H9 (cell line): ENCODE measurements around the gene DSEL. TPM values are rescaled to one million over a fixed set of nuclear protein-coding genes. Genes with fewer than 3 reads are reported as not detected.

Experiments used
- DNase-seq: peaks from one replicate; pipeline ENCODE4 v3.0.0-alpha.2; 2017
- H2AFZ ChIP-seq: one replicate; pipeline ENCODE4 v1.6.1; 2013; ENCODE audit warnings: mild to moderate bottlenecking, low read length, control low read depth, moderate library complexity
- H2AK5ac ChIP-seq: 2 replicates; pipeline ENCODE4 v1.6.1; 2013; ENCODE audit warnings: low read length, control low read depth, mixed read lengths; ENCODE audit not compliant: insufficient read length
- H2BK120ac ChIP-seq: one replicate; pipeline ENCODE4 v1.6.1; 2013; ENCODE audit warnings: low read depth, mild to moderate bottlenecking, low read length, control low read depth, inconsistent platforms; ENCODE audit not compliant: poor library complexity, severe bottlenecking
- H2BK12ac ChIP-seq: 2 replicates; pipeline ENCODE4 v1.6.1; 2013; ENCODE audit warnings: low read length, control low read depth, mixed read lengths, low read depth; ENCODE audit not compliant: insufficient read length
- H2BK15ac ChIP-seq: 2 replicates; pipeline ENCODE4 v1.6.1; 2013; ENCODE audit warnings: low read depth, low read length, control low read depth
- H2BK20ac ChIP-seq: one replicate; pipeline ENCODE4 v1.6.1; 2013; ENCODE audit warnings: low read depth, mild to moderate bottlenecking, low read length, control low read depth, inconsistent platforms; ENCODE audit not compliant: poor library complexity, severe bottlenecking
- H2BK5ac ChIP-seq: 2 replicates; pipeline ENCODE4 v1.6.1; 2013; ENCODE audit warnings: low read length, control low read depth, mixed read lengths; ENCODE audit not compliant: insufficient read length
- H3K14ac ChIP-seq: 2 replicates; pipeline ENCODE4 v1.6.1; 2013; ENCODE audit warnings: low read length, control low read depth; ENCODE audit not compliant: insufficient read depth
- H3K18ac ChIP-seq: 2 replicates; pipeline ENCODE4 v1.6.1; 2013; ENCODE audit warnings: low read depth, mild to moderate bottlenecking, mixed read lengths, low read length, control low read depth; ENCODE audit not compliant: insufficient read length
- H3K23ac ChIP-seq: 2 replicates; pipeline ENCODE4 v1.6.1; 2013; ENCODE audit warnings: low read length, control low read depth, mixed read lengths, low read depth; ENCODE audit not compliant: insufficient read length
- H3K23me2 ChIP-seq: 2 replicates; pipeline ENCODE4 v1.6.1; 2013; ENCODE audit warnings: low read depth, mild to moderate bottlenecking, mixed read lengths, low read length, control low read depth; ENCODE audit not compliant: insufficient read length, poor library complexity, severe bottlenecking
- H3K27ac ChIP-seq: 2 replicates; pipeline ENCODE4 v1.5.1; 2013; ENCODE audit warnings: low read length, control low read depth, mixed read lengths, low read depth; ENCODE audit not compliant: insufficient read length
- H3K27me3 ChIP-seq: 2 replicates; pipeline ENCODE4 v1.6.1; 2013; ENCODE audit warnings: low read length, control low read depth, inconsistent platforms; ENCODE audit not compliant: insufficient read depth
- H3K4ac ChIP-seq: 2 replicates; pipeline ENCODE4 v1.6.1; 2013; ENCODE audit warnings: low read depth, mild to moderate bottlenecking, control low read depth, inconsistent platforms, low read length, moderate library complexity
- H3K4me1 ChIP-seq: 2 replicates; pipeline ENCODE4 v1.6.1; 2013; ENCODE audit warnings: low read length, control low read depth, inconsistent platforms; ENCODE audit not compliant: insufficient read depth
- H3K4me2 ChIP-seq: 2 replicates; pipeline ENCODE4 v1.6.1; 2013; ENCODE audit warnings: low read length, control low read depth, mixed read lengths; ENCODE audit not compliant: insufficient read length, insufficient read depth
- H3K56ac ChIP-seq: 2 replicates; pipeline ENCODE4 v1.6.1; 2013; ENCODE audit warnings: low read depth, mild to moderate bottlenecking, mixed read lengths, low read length, control low read depth; ENCODE audit not compliant: insufficient read length
- H3K79me1 ChIP-seq: 2 replicates; pipeline ENCODE4 v1.6.1; 2013; ENCODE audit warnings: low read depth, mild to moderate bottlenecking, moderate library complexity, low read length, control low read depth, inconsistent platforms; ENCODE audit not compliant: insufficient read depth, poor library complexity, severe bottlenecking
- H3K79me2 ChIP-seq: 2 replicates; pipeline ENCODE4 v1.6.1; 2013; ENCODE audit warnings: low read length, control low read depth, inconsistent platforms; ENCODE audit not compliant: insufficient read depth
- H3K9ac ChIP-seq: 2 replicates; pipeline ENCODE4 v1.6.1; 2013; ENCODE audit warnings: low read length, control low read depth, mixed read lengths; ENCODE audit not compliant: insufficient read length; ENCODE audit errors: extremely low read depth
- H3K9me3 ChIP-seq: one replicate; pipeline ENCODE4 v1.6.1; 2013; ENCODE audit warnings: low read depth, low read length, inconsistent platforms; ENCODE audit not compliant: control insufficient read depth
- H3T11ph ChIP-seq: one replicate; pipeline ENCODE4 v1.6.1; 2013; ENCODE audit warnings: mild to moderate bottlenecking, low read length, control low read depth, inconsistent platforms
- H4K20me1 ChIP-seq: one replicate; pipeline ENCODE4 v1.6.1; 2013; ENCODE audit not compliant: control insufficient read depth, insufficient read length, insufficient read depth
- H4K5ac ChIP-seq: 2 replicates; pipeline ENCODE4 v1.6.1; 2013; ENCODE audit warnings: low read depth, mild to moderate bottlenecking, mixed read lengths, low read length, control low read depth; ENCODE audit not compliant: insufficient read length
- H4K8ac ChIP-seq: replicated peaks from 2 replicates; pipeline ENCODE4 v1.6.1; 2013; ENCODE audit warnings: low read length, control low read depth, mixed read lengths, low read depth; ENCODE audit not compliant: insufficient read length
- H4K91ac ChIP-seq: 2 replicates; pipeline ENCODE4 v1.6.1; 2013; ENCODE audit warnings: low read depth, mild to moderate bottlenecking, moderate library complexity, mixed read lengths, low read length, control low read depth; ENCODE audit not compliant: insufficient read length
- H3K27ac Mint-ChIP-seq, 3 experiments: 2 replicates in 2 of 3; 3 replicates in 1 of 3; pipeline ENCODE4 v1.8.0; 2020 to 2021; ENCODE audit warnings: mixed read lengths in 3 of 3, mild to moderate bottlenecking in 1 of 3, moderate library complexity in 1 of 3
- H3K27me3 Mint-ChIP-seq: 2 replicates; pipeline ENCODE4 v1.8.0; 2021; ENCODE audit warnings: low read depth, mild to moderate bottlenecking, moderate library complexity, mixed read lengths
- H3K36me3 Mint-ChIP-seq, 3 experiments: 2 replicates in 2 of 3; 3 replicates in 1 of 3; pipeline ENCODE4 v1.8.0; 2020 to 2021; ENCODE audit warnings: low read depth in 3 of 3, mixed read lengths in 3 of 3; ENCODE audit not compliant: insufficient read depth in 1 of 3
- H3K4me1 Mint-ChIP-seq, 2 experiments: 2 replicates each; pipeline ENCODE4 v1.8.0; 2020; ENCODE audit warnings: mixed read lengths in 2 of 2
- H3K4me3 Mint-ChIP-seq, 2 experiments: 2 replicates in 1 of 2; 3 replicates in 1 of 2; pipeline ENCODE4 v1.8.0; 2020 to 2021; ENCODE audit warnings: mild to moderate bottlenecking in 2 of 2, mixed read lengths in 2 of 2, moderate library complexity in 1 of 2
- H3K9me3 Mint-ChIP-seq, 2 experiments: 2 replicates in 1 of 2; 3 replicates in 1 of 2; pipeline ENCODE4 v1.8.0; 2020; ENCODE audit warnings: mild to moderate bottlenecking in 2 of 2, mixed read lengths in 2 of 2, moderate library complexity in 1 of 2
- CTCF ChIP-seq: fragments of 200-600 bp; sonication (generic); conservative IDR thresholded peaks from 3 replicates; pipeline ENCODE4 v1.8.0; 2021; ENCODE audit warnings: antibody characterized with exemption, mild to moderate bottlenecking
- WGBS: extraction: QIAGEN DNeasy Blood & Tissue Kit; methylation state at CpG from one replicate; pipeline ENCODE4 v1.1.7; 2013; ENCODE audit warnings: missing lambda C conversion rate, low lambda C conversion rate, mixed read lengths; ENCODE audit not compliant: insufficient read length; ENCODE audit errors: extremely low coverage; 5-methylcytosine and 5-hydroxymethylcytosine counted together
- total RNA-seq: library from RNA; stranded (reverse); gene quantifications from 2 replicates; pipeline ENCODE4 v1.2.1, GENCODE V29; 2021

Gene DSEL
- total RNA-seq, 1 experiment from 2014 or later, result 6.0 TPM

GRCh38 chr18:67518566-67518965, 2.0 kb upstream of the DSEL start:
- no peak overlapping the region for H3T11ph ChIP-seq
- H3K27me3 ChIP-seq, result no peaks in the 10 kb centered on the region
- no peak overlapping the region for H2BK12ac ChIP-seq
- no peak overlapping the region for H2BK20ac ChIP-seq
- no CpG with 5 or more reads among the region's 5 CpGs for WGBS
- H4K91ac ChIP-seq, result no peak overlapping the region
- H3K27me3 Mint-ChIP-seq, result peaks cover 5% of the 10 kb centered on the region
- no peaks in the 10 kb centered on the region for H3K9me3 Mint-ChIP-seq
- no peak overlapping the region for H4K5ac ChIP-seq
- H3K79me1 ChIP-seq, result no peaks in the 10 kb centered on the region
- H4K8ac ChIP-seq, result no peak overlapping the region
- TF ChIP-seq CTCF, result no peak
- H3K4me2 ChIP-seq, result no peak overlapping the region
- H2AFZ ChIP-seq, result peak overlapping the region; percentile 16
- no peaks in the 10 kb centered on the region for H4K20me1 ChIP-seq
- no peak overlapping the region for H3K9ac ChIP-seq
- no peak overlapping the region for H2BK120ac ChIP-seq
- no peak overlapping the region for H3K27ac ChIP-seq
- H3K79me2 ChIP-seq, result peaks cover 11% of the 10 kb centered on the region; the same call in 1 of the 2 replicates
- no peak overlapping the region for H3K4me3 Mint-ChIP-seq
- H2BK5ac ChIP-seq, result no peak overlapping the region
- no peak overlapping the region for H3K56ac ChIP-seq
- no peak overlapping the region for H2BK15ac ChIP-seq
- H3K36me3 Mint-ChIP-seq, result peaks cover 0 to 2% (median 0%) of the 10 kb centered on the region in 3 experiments; a peak in 2 of 7 replicates
- peaks cover 4% of the 10 kb centered on the region for H3K23me2 ChIP-seq
- H3K4me1 ChIP-seq, result no peaks in the 10 kb centered on the region; the same call in 1 of the 2 replicates
- no peak for DNase-seq
- no peak overlapping the region for H3K4ac ChIP-seq
- no peak overlapping the region for H3K23ac ChIP-seq
- H3K4me1 Mint-ChIP-seq, result peaks cover 27 to 34% of the 10 kb centered on the region in 2 experiments
- H3K27ac Mint-ChIP-seq, result no peak overlapping the region
- no peak overlapping the region for H2AK5ac ChIP-seq
- no peak overlapping the region for H3K18ac ChIP-seq
- no peaks in the 10 kb centered on the region for H3K9me3 ChIP-seq
- no peak overlapping the region for H3K14ac ChIP-seq
